GM12878 (cell line): ENCODE data around the gene TRMU. TPM values are rescaled to one million over a fixed set of nuclear protein-coding genes. Genes with fewer than 3 reads are reported as not detected.

Experiments
- ATAC-seq: fragments of 200-7000 bp; cut with Tn5 transposase; 3 replicates; pipeline ENCODE4 v1.9.1; 2020; ENCODE audit warnings: mild to moderate bottlenecking, moderate library complexity
- BruUV-seq: library from RNA; stranded (reverse); fragments of 400-500 nt; replicated peaks from 2 replicates; lab custom pipeline; 2021; lab: Mats Ljungman, UMichigan
- CTCF ChIA-PET: fragments of 300-600 bp; sonication (Branson Sonifier 250); formaldehyde crosslinking; extraction: SDS; loops from one replicate; lab custom pipeline; 2021; ENCODE audit warnings: inconsistent platforms; lab: Yijun Ruan, JAX
- POLR2A ChIA-PET: fragments of 350-600 bp; formaldehyde crosslinking; extraction: SDS; loops from one replicate; lab custom pipeline; 2021; ENCODE audit warnings: inconsistent platforms; lab: Charles Lee
- RAD21 ChIA-PET: fragments of 300-600 bp; sonication (Branson Sonifier 250); formaldehyde crosslinking; loops from one replicate; lab custom pipeline; 2023; ENCODE audit warnings: antibody characterized with exemption; ENCODE audit not compliant: unreplicated experiment; lab: Charles Lee
- SMC1A ChIA-PET: fragments of 300-600 bp; sonication (Branson Sonifier 250); formaldehyde crosslinking; loops from one replicate; lab custom pipeline; 2023; ENCODE audit not compliant: unreplicated experiment, uncharacterized antibody; lab: Charles Lee
- DNase-seq: peaks from one replicate; pipeline ENCODE4 v3.0.0-alpha.2; 2011; ENCODE audit warnings: low read depth, low spot score
- FAIRE-seq: peaks from 3 replicates; lab custom pipeline; 2011; peaks lifted over from hg19 to GRCh38; lab: Jason Lieb, UNC
- H2AFZ ChIP-seq: 2 replicates; pipeline ENCODE4 v1.6.0; 2011; ENCODE audit warnings: low read depth, low read length, control low read depth; ENCODE audit not compliant: control insufficient read depth
- H3K27ac ChIP-seq: 2 replicates; pipeline ENCODE4 v1.5.1; 2011; ENCODE audit warnings: control low read depth; ENCODE audit not compliant: control insufficient read depth, insufficient read depth
- H3K27me3 ChIP-seq, 2 experiments: replicated peaks in 1 of 2; 2 replicates each; pipeline versions ENCODE4 v1.6.0 to v1.6.1; 2011; ENCODE audit warnings: low read length in 1 of 2; ENCODE audit not compliant: control insufficient read depth in 2 of 2, insufficient read depth in 2 of 2
- H3K36me3 ChIP-seq, 2 experiments: 2 replicates each; pipeline ENCODE4 v1.5.1; 2011; ENCODE audit warnings: low read length in 1 of 2; ENCODE audit not compliant: control insufficient read depth in 2 of 2, insufficient read depth in 2 of 2
- H3K4me1 ChIP-seq: 2 replicates; pipeline ENCODE4 v1.6.1; 2011; ENCODE audit warnings: mild to moderate bottlenecking, low read length, moderate library complexity, mixed read lengths; ENCODE audit not compliant: control insufficient read depth, insufficient read depth
- H3K4me2 ChIP-seq: 2 replicates; pipeline ENCODE4 v1.6.0; 2011; ENCODE audit warnings: control low read depth; ENCODE audit not compliant: control insufficient read depth, insufficient read depth
- H3K4me3 ChIP-seq: fragments of 200-600 bp; sonication (generic); 2 replicates; pipeline ENCODE4 v1.5.1; 2016
- H3K79me2 ChIP-seq: 2 replicates; pipeline ENCODE4 v1.6.0; 2011; ENCODE audit warnings: low read length; ENCODE audit not compliant: control insufficient read depth, insufficient read depth
- H3K9ac ChIP-seq: 2 replicates; pipeline ENCODE4 v1.8.0; 2011; ENCODE audit warnings: low read length, control low read depth, mixed read lengths; ENCODE audit not compliant: control insufficient read depth, insufficient read depth
- H3K9me3 ChIP-seq: replicated peaks from 3 replicates; pipeline ENCODE4 v1.5.1; 2011; ENCODE audit warnings: mild to moderate bottlenecking, low read length; ENCODE audit not compliant: control insufficient read depth, insufficient read depth
- H4K20me1 ChIP-seq: 2 replicates; pipeline ENCODE4 v1.6.0; 2011; ENCODE audit not compliant: control insufficient read depth, insufficient read depth
- EED ChIP-seq: sonication (generic); IDR thresholded peaks from 2 replicates; pipeline ENCODE4 v1.6.1; 2016; ENCODE audit warnings: antibody characterized with exemption, low read depth
- EZH2 ChIP-seq: IDR thresholded peaks from 2 replicates; pipeline ENCODE4 v1.6.1; 2012; ENCODE audit warnings: low read depth, mild to moderate bottlenecking, control low read depth, inconsistent platforms, low read length, borderline replicate concordance; ENCODE audit not compliant: control insufficient read depth
- NFIC ChIP-seq: IDR thresholded peaks from 2 replicates; pipeline ENCODE4 v1.6.1; 2012; ENCODE audit warnings: low read depth, mild to moderate bottlenecking, inconsistent platforms, low read length, moderate library complexity
- POLR2AphosphoS2 ChIP-seq: IDR thresholded peaks from 2 replicates; pipeline ENCODE4 v1.6.1; 2011; ENCODE audit warnings: low read depth, mild to moderate bottlenecking, low read length, improper control_type of control experiment, moderate library complexity
- RAD51 ChIP-seq: fragments of 450-650 bp; IDR thresholded peaks from 2 replicates; pipeline ENCODE4 v1.6.1; 2016; ENCODE audit warnings: moderate library complexity, mild to moderate bottlenecking, inconsistent platforms
- ZNF274 ChIP-seq: IDR thresholded peaks from one replicate; pipeline ENCODE4 v1.8.0; 2011; ENCODE audit not compliant: insufficient read length, insufficient read depth
- WGBS: methylation state at CpG from one replicate; pipeline ENCODE4 v1.1.6; 2016; ENCODE audit warnings: low lambda C conversion rate; ENCODE audit not compliant: insufficient replicate concordance, insufficient coverage; ENCODE audit errors: missing lambda C conversion rate; 5-methylcytosine and 5-hydroxymethylcytosine counted together
- in situ Hi-C: fragments of 300-500 bp; cut with MboI; formaldehyde crosslinking; loops from 9 replicates; pipeline ENCODE4 v1.14.3; 2018; ENCODE audit warnings: mixed read lengths
- intact Hi-C: fragments of 100-400 bp; cut with micrococcal nuclease; formaldehyde crosslinking; loops from one replicate; pipeline ENCODE4 v1.14.2; 2022; ENCODE audit not compliant: unreplicated experiment
- polyA plus RNA-seq, 11 experiments: library from polyadenylated mRNA; depleted of rRNA in 4 of 11; unstranded in 6 of 11; stranded (reverse) in 5 of 11; fragments of >200 nt; fragmentation: Nextera tagmentation in 4 of 11; fragmentation: Illumina TruSeq in 1 of 11; extraction: Ambion mirVana in 4 of 11; extraction: Trizol in 1 of 11; gene quantifications; 1 replicate in 1 of 11; 2 replicates in 10 of 11; pipeline versions ENCODE4 v1.2.1 to v1.2.3, GENCODE V29; 2011 to 2016; ENCODE audit warnings: inconsistent platforms in 2 of 11, missing spikeins in 2 of 11, low read depth in 1 of 11
- total RNA-seq, 4 experiments: library from RNA; depleted of rRNA in 3 of 4; stranded (reverse); fragments of >200 nt in 3 of 4; fragmentation: Illumina TruSeq in 1 of 4; extraction: Trizol in 1 of 4; gene quantifications; 2 replicates each; pipeline versions ENCODE4 v1.2.1 to v1.2.3, GENCODE V29; 2013 to 2021
- TF ChIP-seq, protein P1 (sequence below): fragments of 450-650 bp; IDR thresholded peaks from 2 replicates; pipeline ENCODE4 v1.6.1; 2017; ENCODE audit warnings: mild to moderate bottlenecking, moderate library complexity
- TF ChIP-seq, protein P2 (sequence below): fragments of 450-650 bp; IDR thresholded peaks from 2 replicates; pipeline ENCODE4 v1.6.1; 2017; ENCODE audit warnings: low read depth, mild to moderate bottlenecking, moderate library complexity

The TRMU gene
- total and polyA plus RNA-seq, 10 of the 15 experiments (the other 5 are each of a cell fraction or from before 2014, with no cell fraction given), result 3.5 to 57.0 (median 44.0) TPM

DNA sequence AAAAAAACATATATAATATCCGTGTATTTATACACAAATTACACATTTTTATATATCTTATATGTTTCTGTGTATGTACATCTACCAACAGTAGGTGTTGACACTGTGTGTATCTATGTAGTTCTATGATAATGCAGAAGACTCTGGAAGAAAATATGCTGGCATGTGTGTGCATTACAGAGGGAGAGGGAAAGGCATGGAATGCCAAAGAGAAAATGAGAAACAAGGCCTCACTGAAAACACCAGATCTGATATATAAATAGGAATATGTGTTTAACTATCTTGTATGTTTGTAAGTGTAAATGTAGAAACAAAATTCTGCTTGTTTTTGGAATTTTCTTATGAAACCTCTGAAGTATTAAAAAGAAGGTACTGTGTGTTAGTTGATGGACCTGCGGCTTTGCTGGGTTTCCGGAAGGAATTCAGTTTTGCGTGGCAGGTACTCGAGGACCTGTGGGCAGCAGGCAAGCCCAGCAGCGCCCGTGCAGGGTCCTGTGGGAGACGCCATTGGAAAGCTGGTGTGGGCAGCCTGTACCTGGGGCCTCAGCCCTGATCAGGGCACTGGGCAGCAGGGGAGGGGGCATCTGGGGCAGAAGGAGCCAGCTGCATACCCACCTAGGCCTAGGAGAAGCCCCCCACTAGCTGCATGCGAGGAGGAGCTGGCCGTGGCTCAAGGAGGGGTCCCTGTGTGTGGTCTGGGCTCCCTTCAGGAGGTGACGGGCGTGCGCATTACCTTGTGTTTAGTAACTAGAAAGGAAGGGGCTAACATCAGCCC lies 7.6 kb upstream of the TRMU start:
- ChIA-PET RAD21 (no interaction called here), SMC1A (no interaction called here), CTCF (interaction anchor here (1.1 to 1.5 kb wide), 2 partner anchors 12 to 13 kb away, joined by 3 to 4 read pairs; no protein-coding TSS in a partner anchor), POLR2A (no interaction called here)
- no peak for FAIRE-seq
- DNase-seq, result no peak
- no peak for TF ChIP-seq NFIC
- no TSS peak for BruUV-seq
- Histone ChIP-seq H3K4me1 (no peaks in the 10 kb centered on the region), H3K9me3 (no peaks in the 10 kb centered on the region), H3K27me3 (no peaks in the 10 kb centered on the region), H3K27ac (no peak overlapping the region), H4K20me1 (no peaks in the 10 kb centered on the region), H3K4me3 (no peak overlapping the region), H3K9ac (no peak overlapping the region), H2AFZ (no peak overlapping the region), H3K4me2 (no peak overlapping the region), H3K79me2 (no peaks in the 10 kb centered on the region), H3K36me3 (peaks cover 22 to 44% of the 10 kb centered on the region in 2 experiments)
- no peak for ATAC-seq
- in situ Hi-C loops, result no loop called here
- WGBS, result 98% methylated on average over 13 of the region's 13 CpGs
- intact Hi-C loops, result no loop called here

DNA sequence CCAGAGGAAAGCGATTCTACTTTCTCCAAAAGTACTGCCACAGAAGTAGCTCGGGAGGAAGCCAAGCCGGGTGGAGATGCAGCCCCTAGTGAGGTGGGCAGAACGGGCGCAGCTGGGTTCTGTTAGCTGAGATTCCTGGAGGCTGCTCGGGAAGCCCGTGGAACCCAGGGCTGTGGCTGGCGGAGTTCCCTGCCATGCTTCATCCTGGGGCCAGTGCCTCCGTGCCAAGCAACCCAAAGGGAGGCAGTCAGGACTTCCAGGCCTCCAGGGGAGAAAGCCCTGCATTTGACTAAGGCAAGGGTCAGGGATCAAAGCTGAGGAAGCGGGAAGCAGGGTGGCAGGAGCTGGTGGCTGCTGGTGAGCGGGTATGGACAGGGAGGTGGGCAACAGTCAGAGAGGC lies 6.7 kb upstream of the TRMU start:
- no peak overlapping the region for H3K4me2 ChIP-seq
- no peaks in the 10 kb centered on the region for H3K79me2 ChIP-seq
- H3K4me1 ChIP-seq, result no peaks in the 10 kb centered on the region
- ChIA-PET CTCF (no interaction called here), SMC1A (no interaction called here), POLR2A (no interaction called here), RAD21 (no interaction called here)
- H3K9me3 ChIP-seq, result no peaks in the 10 kb centered on the region
- BruUV-seq, result no TSS peak
- DNase-seq (no peak), FAIRE-seq (no peak), ATAC-seq (no peak)
- in situ Hi-C loops, result no loop called here
- WGBS, result 100% methylated on average over 11 of the region's 11 CpGs
- H3K4me3 ChIP-seq, result no peak overlapping the region
- no peak overlapping the region for H2AFZ ChIP-seq
- intact Hi-C loops, result no loop called here
- no peaks in the 10 kb centered on the region for H4K20me1 ChIP-seq
- H3K27ac ChIP-seq, result no peak overlapping the region
- H3K36me3 ChIP-seq, result peaks cover 26 to 40% of the 10 kb centered on the region in 2 experiments
- H3K27me3 ChIP-seq, result no peaks in the 10 kb centered on the region
- no peak overlapping the region for H3K9ac ChIP-seq
- TF ChIP-seq RAD51, result no peak
- TF ChIP-seq, protein P1, sequence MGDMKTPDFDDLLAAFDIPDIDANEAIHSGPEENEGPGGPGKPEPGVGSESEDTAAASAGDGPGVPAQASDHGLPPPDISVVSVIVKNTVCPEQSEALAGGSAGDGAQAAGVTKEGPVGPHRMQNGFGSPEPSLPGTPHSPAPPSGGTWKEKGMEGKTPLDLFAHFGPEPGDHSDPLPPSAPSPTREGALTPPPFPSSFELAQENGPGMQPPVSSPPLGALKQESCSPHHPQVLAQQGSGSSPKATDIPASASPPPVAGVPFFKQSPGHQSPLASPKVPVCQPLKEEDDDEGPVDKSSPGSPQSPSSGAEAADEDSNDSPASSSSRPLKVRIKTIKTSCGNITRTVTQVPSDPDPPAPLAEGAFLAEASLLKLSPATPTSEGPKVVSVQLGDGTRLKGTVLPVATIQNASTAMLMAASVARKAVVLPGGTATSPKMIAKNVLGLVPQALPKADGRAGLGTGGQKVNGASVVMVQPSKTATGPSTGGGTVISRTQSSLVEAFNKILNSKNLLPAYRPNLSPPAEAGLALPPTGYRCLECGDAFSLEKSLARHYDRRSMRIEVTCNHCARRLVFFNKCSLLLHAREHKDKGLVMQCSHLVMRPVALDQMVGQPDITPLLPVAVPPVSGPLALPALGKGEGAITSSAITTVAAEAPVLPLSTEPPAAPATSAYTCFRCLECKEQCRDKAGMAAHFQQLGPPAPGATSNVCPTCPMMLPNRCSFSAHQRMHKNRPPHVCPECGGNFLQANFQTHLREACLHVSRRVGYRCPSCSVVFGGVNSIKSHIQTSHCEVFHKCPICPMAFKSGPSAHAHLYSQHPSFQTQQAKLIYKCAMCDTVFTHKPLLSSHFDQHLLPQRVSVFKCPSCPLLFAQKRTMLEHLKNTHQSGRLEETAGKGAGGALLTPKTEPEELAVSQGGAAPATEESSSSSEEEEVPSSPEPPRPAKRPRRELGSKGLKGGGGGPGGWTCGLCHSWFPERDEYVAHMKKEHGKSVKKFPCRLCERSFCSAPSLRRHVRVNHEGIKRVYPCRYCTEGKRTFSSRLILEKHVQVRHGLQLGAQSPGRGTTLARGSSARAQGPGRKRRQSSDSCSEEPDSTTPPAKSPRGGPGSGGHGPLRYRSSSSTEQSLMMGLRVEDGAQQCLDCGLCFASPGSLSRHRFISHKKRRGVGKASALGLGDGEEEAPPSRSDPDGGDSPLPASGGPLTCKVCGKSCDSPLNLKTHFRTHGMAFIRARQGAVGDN, result no peak
- no peak for TF ChIP-seq POLR2AphosphoS2
- TF ChIP-seq, protein P2, sequence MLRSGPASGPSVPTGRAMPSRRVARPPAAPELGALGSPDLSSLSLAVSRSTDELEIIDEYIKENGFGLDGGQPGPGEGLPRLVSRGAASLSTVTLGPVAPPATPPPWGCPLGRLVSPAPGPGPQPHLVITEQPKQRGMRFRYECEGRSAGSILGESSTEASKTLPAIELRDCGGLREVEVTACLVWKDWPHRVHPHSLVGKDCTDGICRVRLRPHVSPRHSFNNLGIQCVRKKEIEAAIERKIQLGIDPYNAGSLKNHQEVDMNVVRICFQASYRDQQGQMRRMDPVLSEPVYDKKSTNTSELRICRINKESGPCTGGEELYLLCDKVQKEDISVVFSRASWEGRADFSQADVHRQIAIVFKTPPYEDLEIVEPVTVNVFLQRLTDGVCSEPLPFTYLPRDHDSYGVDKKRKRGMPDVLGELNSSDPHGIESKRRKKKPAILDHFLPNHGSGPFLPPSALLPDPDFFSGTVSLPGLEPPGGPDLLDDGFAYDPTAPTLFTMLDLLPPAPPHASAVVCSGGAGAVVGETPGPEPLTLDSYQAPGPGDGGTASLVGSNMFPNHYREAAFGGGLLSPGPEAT, result no peak
- TF ChIP-seq EZH2, result no peak
- no peak for TF ChIP-seq ZNF274
- no peak for TF ChIP-seq EED
